Esophagus muscularis mucosa (tissue), 4 donors: Measurements from ENCODE around the gene TSSK2. TPM values are rescaled to one million over a fixed set of nuclear protein-coding genes. Genes with fewer than 3 reads are reported as not detected.

Experiments
- DNase-seq: peaks from one replicate; pipeline ENCODE4 v3.0.0-alpha.2; 2017; ENCODE audit errors: extremely low spot score
- H3K27ac ChIP-seq, 4 donors: fragments of 200-600 bp; sonication (generic); replicated peaks in 1 of 4; 1 replicate in 3 of 4; 2 replicates in 1 of 4; pipeline ENCODE4 v1.5.1; 2016 to 2019; ENCODE audit warnings: mild to moderate bottlenecking in 1 of 4
- H3K27me3 ChIP-seq, 4 donors: fragments of 200-600 bp; sonication (generic); one replicate each; pipeline versions ENCODE4 v1.5.1 to v1.6.0; 2016 to 2019
- H3K36me3 ChIP-seq, 4 donors: fragments of 200-600 bp; sonication (generic); one replicate each; pipeline ENCODE4 v1.5.1; 2016 to 2019
- H3K4me1 ChIP-seq, 4 donors: fragments of 200-600 bp; sonication (generic); one replicate each; pipeline ENCODE4 v1.5.1; 2016 to 2019
- H3K4me3 ChIP-seq, 4 donors: fragments of 200-600 bp; sonication (generic); 1 replicate in 2 of 4; 2 replicates in 2 of 4; pipeline ENCODE4 v1.5.1; 2016 to 2019; ENCODE audit warnings: mild to moderate bottlenecking in 4 of 4, moderate library complexity in 1 of 4
- H3K9me3 ChIP-seq, 4 donors: fragments of 200-600 bp; sonication (generic); 1 replicate in 3 of 4; 2 replicates in 1 of 4; pipeline ENCODE4 v1.5.1; 2016 to 2019
- EP300 ChIP-seq: sonication (generic); formaldehyde crosslinking; IDR thresholded peaks from one replicate; pipeline ENCODE4 v1.6.1; 2017; ENCODE audit warnings: antibody characterized with exemption
- POLR2A ChIP-seq: fragments of 450-650 bp; IDR thresholded peaks from one replicate; pipeline ENCODE4 v1.6.1; 2017; ENCODE audit warnings: antibody characterized with exemption, moderate library complexity, mild to moderate bottlenecking, low read depth
- POLR2AphosphoS5 ChIP-seq, 2 donors: sonication (generic); formaldehyde crosslinking; IDR thresholded peaks; one replicate each; pipeline ENCODE4 v1.6.1; 2017; ENCODE audit warnings: antibody characterized with exemption in 2 of 2
- WGBS: methylation state at CpG from one replicate; pipeline ENCODE4 v1.1.5; 2018; 5-methylcytosine and 5-hydroxymethylcytosine counted together
- intact Hi-C: fragments of 100-400 bp; cut with DNase I; formaldehyde crosslinking; loops from one replicate; pipeline ENCODE4 v1.15.1; 2023
- total RNA-seq, 4 donors: library from RNA; depleted of rRNA; stranded (reverse); fragments of >200 nt; gene quantifications; one replicate each; pipeline versions ENCODE4 v1.1.0 to v1.2.1, GENCODE V29; 2016
- TF ChIP-seq, protein P1 (sequence below), 3 experiments: fragments of 200-600 bp in 2 of 3; fragments of 450-650 bp in 1 of 3; sonication (generic) in 2 of 3; IDR thresholded peaks; one replicate each; pipeline ENCODE4 v1.5.1; 2017 to 2019; ENCODE audit warnings: antibody characterized with exemption in 3 of 3, mild to moderate bottlenecking in 2 of 3, moderate library complexity in 1 of 3

The TSSK2 gene
- total RNA-seq, 4 donors from 2014 or later = not detected

GRCh38 chr22:19119949-19120348 is 11.2 kb upstream of the TSSK2 start:
- TF ChIP-seq, protein P1, sequence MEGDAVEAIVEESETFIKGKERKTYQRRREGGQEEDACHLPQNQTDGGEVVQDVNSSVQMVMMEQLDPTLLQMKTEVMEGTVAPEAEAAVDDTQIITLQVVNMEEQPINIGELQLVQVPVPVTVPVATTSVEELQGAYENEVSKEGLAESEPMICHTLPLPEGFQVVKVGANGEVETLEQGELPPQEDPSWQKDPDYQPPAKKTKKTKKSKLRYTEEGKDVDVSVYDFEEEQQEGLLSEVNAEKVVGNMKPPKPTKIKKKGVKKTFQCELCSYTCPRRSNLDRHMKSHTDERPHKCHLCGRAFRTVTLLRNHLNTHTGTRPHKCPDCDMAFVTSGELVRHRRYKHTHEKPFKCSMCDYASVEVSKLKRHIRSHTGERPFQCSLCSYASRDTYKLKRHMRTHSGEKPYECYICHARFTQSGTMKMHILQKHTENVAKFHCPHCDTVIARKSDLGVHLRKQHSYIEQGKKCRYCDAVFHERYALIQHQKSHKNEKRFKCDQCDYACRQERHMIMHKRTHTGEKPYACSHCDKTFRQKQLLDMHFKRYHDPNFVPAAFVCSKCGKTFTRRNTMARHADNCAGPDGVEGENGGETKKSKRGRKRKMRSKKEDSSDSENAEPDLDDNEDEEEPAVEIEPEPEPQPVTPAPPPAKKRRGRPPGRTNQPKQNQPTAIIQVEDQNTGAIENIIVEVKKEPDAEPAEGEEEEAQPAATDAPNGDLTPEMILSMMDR (IDR thresholded peaks at IDR 0.05) = no peak
- TF ChIP-seq EP300 = no peak
- TF ChIP-seq POLR2AphosphoS5 (IDR thresholded peaks at IDR 0.05) = no peak
- TF ChIP-seq POLR2A = no peak
- Histone ChIP-seq H3K36me3 (no peaks in the 10 kb centered on the region), H3K27me3 (no peaks in the 10 kb centered on the region), H3K27ac (peak overlapping the region in 1 of 4 donors; percentile 95), H3K9me3 (no peaks in the 10 kb centered on the region), H3K4me1 (peaks cover 65 to 76% (median 72%) of the 10 kb centered on the region in 4 donors), H3K4me3 (no peak overlapping the region)
- DNase-seq = no peak
- WGBS = 85% methylated on average over 7 of the region's 8 CpGs
- intact Hi-C loops = no loop called here

GRCh38 chr22:19120829-19121630 is 10.1 kb upstream of the TSSK2 start:
- intact Hi-C loops = no loop called here
- TF ChIP-seq POLR2AphosphoS5 (IDR thresholded peaks at IDR 0.05) = no peak
- no peak for TF ChIP-seq POLR2A
- TF ChIP-seq, protein P1 (IDR thresholded peaks at IDR 0.05) = no peak
- no peak for TF ChIP-seq EP300
- Histone ChIP-seq H3K27ac (peak overlapping the region; percentile 91 to 97 (median 96)), H3K4me1 (peaks cover 57 to 65% (median 62%) of the 10 kb centered on the region in 4 donors), H3K27me3 (no peaks in the 10 kb centered on the region), H3K36me3 (no peaks in the 10 kb centered on the region), H3K9me3 (no peaks in the 10 kb centered on the region), H3K4me3 (peak overlapping the region; percentile 80 to 98 (median 94))
- 27% methylated on average over 17 of the region's 23 CpGs for WGBS
- no peak for DNase-seq

- WGBS = 0% methylated on average over 3 of the region's 47 CpGs
Measured at GRCh38 chr22:19121631-19122142, 9.4 kb upstream of the TSSK2 start.

GRCh38 chr22:19122143-19122751 is 8.9 kb upstream of the TSSK2 start, which contains the start of gene DGCR2:
TSS of gene DGCR2 (minus strand) at chr22:19122412. CDS start at chr22:19122206, 206 bp downstream.
- intact Hi-C loops = loop anchor here (2.0 kb wide), 1 partner anchor 23 kb away; the partner anchor contains the start of gene ESS2
- Histone ChIP-seq H3K4me1 (peaks cover 45 to 53% (median 49%) of the 10 kb centered on the region in 4 donors), H3K27ac (peak within 1 kb of the TSS; percentile 91 to 97 (median 96)), H3K27me3 (no peaks in the 10 kb centered on the region), H3K36me3 (no peaks in the 10 kb centered on the region), H3K4me3 (peak within 1 kb of the TSS; percentile 80 to 98 (median 94)), H3K9me3 (no peaks in the 10 kb centered on the region)
- TF ChIP-seq EP300 (no peak), POLR2AphosphoS5 (IDR thresholded peaks at IDR 0.05) (peak; percentile 71 to 87), POLR2A (peak; percentile 32)
- TF ChIP-seq, protein P1 (IDR thresholded peaks at IDR 0.05) = no peak
- DNase-seq = peak; percentile 99
- WGBS = no CpG with 5 or more reads among the region's 67 CpGs

More at GRCh38 chr22:19121631-19122142, 9.4 kb upstream of the TSSK2 start:
- TF ChIP-seq EP300 = peak; percentile 1
- TF ChIP-seq, protein P1 (IDR thresholded peaks at IDR 0.05) = no peak
- H3K36me3 ChIP-seq = no peaks in the 10 kb centered on the region
- intact Hi-C loops = loop anchor here (2.0 kb wide), 1 partner anchor 23 kb away; the partner anchor contains the start of gene ESS2
- peak overlapping the region; percentile 80 to 98 (median 94) for H3K4me3 ChIP-seq
- no peak for DNase-seq
- peak overlapping the region; percentile 91 to 97 (median 96) for H3K27ac ChIP-seq
- H3K27me3 ChIP-seq = no peaks in the 10 kb centered on the region
- no peaks in the 10 kb centered on the region for H3K9me3 ChIP-seq
- H3K4me1 ChIP-seq = peaks cover 51 to 59% (median 55%) of the 10 kb centered on the region in 4 donors
